Skeletal muscle tissue (tissue), 4 donors: ENCODE results near the gene SLAIN1. TPM values are rescaled to one million over a fixed set of nuclear protein-coding genes. Genes with fewer than 3 reads are reported as not detected.

Experiments used
- H3K27ac ChIP-seq: one replicate; pipeline ENCODE4 v1.7.0; 2013; ENCODE audit warnings: mild to moderate bottlenecking, low read depth, low read length, inconsistent platforms
- H3K27me3 ChIP-seq, 3 donors: one replicate each; pipeline ENCODE4 v1.7.0; 2013; ENCODE audit warnings: low read length in 3 of 3; ENCODE audit not compliant: control insufficient read depth in 3 of 3, insufficient read depth in 3 of 3
- H3K36me3 ChIP-seq, 3 donors: one replicate each; pipeline ENCODE4 v1.7.0; 2013; ENCODE audit warnings: low read length in 3 of 3; ENCODE audit not compliant: control insufficient read depth in 3 of 3, insufficient read depth in 3 of 3
- H3K4me1 ChIP-seq, 3 donors: one replicate each; pipeline ENCODE4 v1.7.0; 2013; ENCODE audit warnings: low read length in 3 of 3, mild to moderate bottlenecking in 3 of 3; ENCODE audit not compliant: control insufficient read depth in 3 of 3, insufficient read depth in 3 of 3
- H3K4me3 ChIP-seq, 3 donors: one replicate each; pipeline ENCODE4 v1.7.0; 2013; ENCODE audit warnings: low read length in 3 of 3
- H3K9ac ChIP-seq, 3 donors: one replicate each; pipeline ENCODE4 v1.7.0; 2013; ENCODE audit warnings: low read length in 3 of 3, mild to moderate bottlenecking in 3 of 3, moderate library complexity in 2 of 3, low read depth in 1 of 3
- H3K9me3 ChIP-seq, 3 donors: one replicate each; pipeline ENCODE4 v1.7.0; 2013; ENCODE audit warnings: low read length in 3 of 3; ENCODE audit not compliant: control insufficient read depth in 3 of 3
- total RNA-seq: library from RNA; depleted of rRNA; stranded (reverse); fragments of >200 nt; gene quantifications from one replicate; pipeline ENCODE4 v1.2.3, GENCODE V29; 2014
- donor health status: Osteomylitis.

SLAIN1 gene
- total RNA-seq, 1 donor from 2014 or later, result 8.4 TPM

GRCh38 chr13:77745784-77746183 lies 48.3 kb downstream of the SLAIN1 start:
- no peak overlapping the region for H3K27ac ChIP-seq
- no peaks in the 10 kb centered on the region for H3K9me3 ChIP-seq
- H3K27me3 ChIP-seq, result no peaks in the 10 kb centered on the region

GRCh38 chr13:77749344-77749880 lies 51.9 kb downstream of the SLAIN1 start:
- H3K27me3 ChIP-seq, result no peaks in the 10 kb centered on the region
- no peak overlapping the region for H3K4me3 ChIP-seq
- peaks cover 0 to 2% (median 0%) of the 10 kb centered on the region in 3 donors for H3K36me3 ChIP-seq
- H3K4me1 ChIP-seq, result no peaks in the 10 kb centered on the region
- H3K27ac ChIP-seq, result no peak overlapping the region
- no peak overlapping the region for H3K9ac ChIP-seq
- no peaks in the 10 kb centered on the region for H3K9me3 ChIP-seq

More at GRCh38 chr13:77745784-77746183, 48.3 kb downstream of the SLAIN1 start:
- Histone ChIP-seq H3K36me3 (peaks cover 0 to 4% (median 0%) of the 10 kb centered on the region in 3 donors), H3K4me1 (peaks cover 0 to 6% (median 0%) of the 10 kb centered on the region in 3 donors), H3K4me3 (no peak overlapping the region), H3K9ac (no peak overlapping the region)

- Histone ChIP-seq H3K36me3 (no peaks in the 10 kb centered on the region), H3K9ac (no peak overlapping the region), H3K4me3 (no peak overlapping the region), H3K4me1 (no peaks in the 10 kb centered on the region), H3K9me3 (no peaks in the 10 kb centered on the region), H3K27ac (no peak overlapping the region), H3K27me3 (no peaks in the 10 kb centered on the region)
These were observed 54.3 kb downstream of the SLAIN1 start for GRCh38 chr13:77751513-77752456.

- H3K27me3 ChIP-seq, result no peaks in the 10 kb centered on the region
These were observed 55.1 kb downstream of the SLAIN1 start for GRCh38 chr13:77752512-77753069.

GRCh38 chr13:77760893-77761292 lies 63.4 kb downstream of the SLAIN1 start:
- no peak overlapping the region for H3K27ac ChIP-seq
- peaks cover 4 to 12% (median 11%) of the 10 kb centered on the region in 3 donors for H3K36me3 ChIP-seq
- H3K9ac ChIP-seq, result no peak overlapping the region
- no peak overlapping the region for H3K4me3 ChIP-seq
- no peaks in the 10 kb centered on the region for H3K27me3 ChIP-seq
- H3K4me1 ChIP-seq, result no peaks in the 10 kb centered on the region
- H3K9me3 ChIP-seq, result no peaks in the 10 kb centered on the region

More at GRCh38 chr13:77752512-77753069, 55.1 kb downstream of the SLAIN1 start:
- Histone ChIP-seq H3K4me3 (no peak overlapping the region), H3K9ac (no peak overlapping the region), H3K9me3 (no peaks in the 10 kb centered on the region), H3K4me1 (no peaks in the 10 kb centered on the region), H3K36me3 (no peaks in the 10 kb centered on the region), H3K27ac (no peak overlapping the region)

GRCh38 chr13:77767413-77767812 lies 69.9 kb downstream of the SLAIN1 start:
- Histone ChIP-seq H3K4me3 (no peak overlapping the region), H3K4me1 (no peaks in the 10 kb centered on the region), H3K27me3 (no peaks in the 10 kb centered on the region), H3K9me3 (peaks cover 0 to 2% (median 0%) of the 10 kb centered on the region in 3 donors), H3K9ac (no peak overlapping the region), H3K27ac (no peak overlapping the region), H3K36me3 (peaks cover 0 to 5% (median 4%) of the 10 kb centered on the region in 3 donors)

- Histone ChIP-seq H3K36me3 (no peaks in the 10 kb centered on the region), H3K27ac (no peak overlapping the region), H3K27me3 (no peaks in the 10 kb centered on the region), H3K9me3 (peaks cover 0 to 2% (median 0%) of the 10 kb centered on the region in 3 donors), H3K9ac (no peak overlapping the region), H3K4me3 (no peak overlapping the region), H3K4me1 (no peaks in the 10 kb centered on the region)
These were observed 76.7 kb downstream of the SLAIN1 start for GRCh38 chr13:77774181-77774580.

GRCh38 chr13:77776704-77777103 lies 79.2 kb downstream of the SLAIN1 start:
- Histone ChIP-seq H3K4me1 (no peaks in the 10 kb centered on the region), H3K9me3 (no peaks in the 10 kb centered on the region), H3K4me3 (no peak overlapping the region), H3K36me3 (no peaks in the 10 kb centered on the region), H3K9ac (peak overlapping the region in 1 of 3 donors; percentile 40), H3K27me3 (no peaks in the 10 kb centered on the region), H3K27ac (no peak overlapping the region)

GRCh38 chr13:77779552-77780272 lies 82.2 kb downstream of the SLAIN1 start:
- Histone ChIP-seq H3K4me1 (no peaks in the 10 kb centered on the region), H3K27me3 (no peaks in the 10 kb centered on the region), H3K4me3 (no peak overlapping the region), H3K27ac (no peak overlapping the region), H3K9ac (no peak overlapping the region), H3K9me3 (no peaks in the 10 kb centered on the region), H3K36me3 (no peaks in the 10 kb centered on the region)
